Adrenal gland (tissue), 12 donors: ENCODE measurements around the gene MALRD1. TPM values are rescaled to one million over a fixed set of nuclear protein-coding genes. Genes with fewer than 3 reads are reported as not detected.

Experiments used
- DNase-seq, 7 donors: peaks; one replicate each; pipeline ENCODE4 v3.0.0-alpha.2; 2019 to 2020
- H3K27ac ChIP-seq, 5 donors: fragments of 200-600 bp; sonication (generic) in 4 of 5; 1 replicate in 3 of 5; 2 replicates in 2 of 5; pipeline versions ENCODE4 v1.5.1 to v1.8.0; 2016 to 2020; ENCODE audit warnings: mild to moderate bottlenecking in 1 of 5
- H3K27me3 ChIP-seq: fragments of 200-600 bp; 2 replicates; pipeline ENCODE4 v1.8.0; 2021
- H3K36me3 ChIP-seq, 2 donors: fragments of 200-600 bp; replicated peaks in 1 of 2; 1 replicate in 1 of 2; 2 replicates in 1 of 2; pipeline versions ENCODE4 v1.5.1 to v1.8.0; 2018 to 2022
- H3K4me1 ChIP-seq, 2 donors: fragments of 200-600 bp; replicated peaks in 1 of 2; 1 replicate in 1 of 2; 2 replicates in 1 of 2; pipeline versions ENCODE4 v1.5.1 to v1.8.0; 2018 to 2021
- H3K4me3 ChIP-seq, 4 donors: fragments of 200-600 bp; sonication (generic) in 3 of 4; one replicate each; pipeline ENCODE4 v1.5.1; 2016 to 2018
- H3K9me3 ChIP-seq, 3 donors: fragments of 200-600 bp; sonication (generic) in 1 of 3; replicated peaks in 1 of 3; 1 replicate in 2 of 3; 2 replicates in 1 of 3; pipeline versions ENCODE4 v1.5.1 to v1.8.0; 2016 to 2021
- POLR2A ChIP-seq, 2 donors: fragments of 450-650 bp; IDR thresholded peaks; one replicate each; pipeline ENCODE4 v1.6.1; 2017; ENCODE audit warnings: antibody characterized with exemption in 2 of 2, mild to moderate bottlenecking in 2 of 2, moderate library complexity in 1 of 2
- WGBS, 4 donors: extraction: QIAGEN DNeasy Blood & Tissue Kit in 2 of 4; methylation state at CpG; one replicate each; pipeline versions ENCODE4 v1.1.5 to v1.1.7; 2013 to 2017; 5-methylcytosine and 5-hydroxymethylcytosine counted together
- intact Hi-C, 2 donors: fragments of 100-400 bp; cut with DNase I; formaldehyde crosslinking; loops; one replicate each; pipeline versions ENCODE4 v1.14.1 to v1.15.0; 2022 to 2023
- polyA plus RNA-seq, 3 donors: library from polyadenylated mRNA; stranded (reverse); fragments of 200-250 nt in 2 of 3; fragments of 350-450 nt in 1 of 3; fragmentation: Illumina TruSeq in 1 of 3; extraction: RNeasy Lipid Tissue Mini Kit (QIAGEN cat#74804) in 1 of 3; gene quantifications; one replicate each; pipeline ENCODE4 v1.2.3, GENCODE V29; 2013 to 2014
- total RNA-seq, 9 donors: library from RNA; depleted of rRNA in 4 of 9; stranded (reverse); fragments of >200 nt in 4 of 9; fragments of 120-200 nt in 1 of 9; fragmentation: NEBNext Ultra II Directional in 1 of 9; extraction: Animal tissue kit (Norgen Biotek cat#: 25700) in 1 of 9; gene quantifications; one replicate each; pipeline versions ENCODE4 v1.1.0 to v1.2.4, GENCODE V29; 2013 to 2023
- TF ChIP-seq, protein P1 (sequence below), 6 experiments: fragments of 450-650 bp in 4 of 6; fragments of 200-600 bp in 2 of 6; sonication (generic) in 1 of 6; IDR thresholded peaks; 1 replicate in 5 of 6; 2 replicates in 1 of 6; pipeline versions ENCODE4 v1.5.1 to v1.8.0; 2016 to 2021; ENCODE audit warnings: antibody characterized with exemption in 6 of 6, mild to moderate bottlenecking in 2 of 6, moderate library complexity in 1 of 6
- donor health status: healthy with polysubstance abuse.
- donor health status: Bipolar disorder and iron deficiency.
- donor health status: DM: yes; HTN: yes; CAD: no.
- donor health status: DM: no; HTN: no; CAD: no.
- donor health status: DM: no; HTN: no; CAD: no.
- donor health status: DM: yes; HTN: yes; CAD: no.

MALRD1 gene
- total and polyA plus RNA-seq, 12 donors: 0.48 to 6.2 (median 1.9) TPM

DNA sequence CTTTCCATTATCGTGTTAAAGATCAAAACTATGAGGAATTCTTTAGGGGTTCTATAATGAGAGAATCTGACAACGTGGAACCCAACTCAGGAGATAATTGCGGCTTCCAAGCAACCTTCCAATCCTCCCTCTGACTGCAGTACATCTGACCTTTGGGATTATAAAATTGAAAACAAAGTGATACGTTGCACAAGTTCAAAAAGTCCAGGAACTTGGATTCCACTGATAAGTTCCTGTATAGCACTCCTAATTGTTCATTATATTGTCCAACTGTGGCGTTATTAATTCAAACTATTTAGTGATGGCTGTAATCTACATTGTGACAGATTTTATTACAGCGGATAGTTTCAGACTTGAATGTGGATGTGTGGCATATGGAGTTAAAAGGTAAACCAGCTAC is 15.4 kb downstream of the MALRD1 start:
- intact Hi-C loops: no loop called here
- TF ChIP-seq POLR2A (IDR thresholded peaks at IDR 0.05): no peak
- TF ChIP-seq, protein P1, sequence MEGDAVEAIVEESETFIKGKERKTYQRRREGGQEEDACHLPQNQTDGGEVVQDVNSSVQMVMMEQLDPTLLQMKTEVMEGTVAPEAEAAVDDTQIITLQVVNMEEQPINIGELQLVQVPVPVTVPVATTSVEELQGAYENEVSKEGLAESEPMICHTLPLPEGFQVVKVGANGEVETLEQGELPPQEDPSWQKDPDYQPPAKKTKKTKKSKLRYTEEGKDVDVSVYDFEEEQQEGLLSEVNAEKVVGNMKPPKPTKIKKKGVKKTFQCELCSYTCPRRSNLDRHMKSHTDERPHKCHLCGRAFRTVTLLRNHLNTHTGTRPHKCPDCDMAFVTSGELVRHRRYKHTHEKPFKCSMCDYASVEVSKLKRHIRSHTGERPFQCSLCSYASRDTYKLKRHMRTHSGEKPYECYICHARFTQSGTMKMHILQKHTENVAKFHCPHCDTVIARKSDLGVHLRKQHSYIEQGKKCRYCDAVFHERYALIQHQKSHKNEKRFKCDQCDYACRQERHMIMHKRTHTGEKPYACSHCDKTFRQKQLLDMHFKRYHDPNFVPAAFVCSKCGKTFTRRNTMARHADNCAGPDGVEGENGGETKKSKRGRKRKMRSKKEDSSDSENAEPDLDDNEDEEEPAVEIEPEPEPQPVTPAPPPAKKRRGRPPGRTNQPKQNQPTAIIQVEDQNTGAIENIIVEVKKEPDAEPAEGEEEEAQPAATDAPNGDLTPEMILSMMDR (IDR thresholded peaks at IDR 0.05): no peak
- 76 to 80% (median 79%) methylated on average over 6 of the region's 6 CpGs for WGBS, 4 donors
- Histone ChIP-seq H3K4me3 (no peak overlapping the region), H3K27ac (no peak overlapping the region), H3K27me3 (no peaks in the 10 kb centered on the region), H3K9me3 (no peaks in the 10 kb centered on the region), H3K36me3 (no peaks in the 10 kb centered on the region), H3K4me1 (no peaks in the 10 kb centered on the region)
- DNase-seq: no peak

GRCh38 chr10:19071946-19072345 is 23.3 kb downstream of the MALRD1 start:
- Histone ChIP-seq H3K4me1 (no peaks in the 10 kb centered on the region), H3K36me3 (no peaks in the 10 kb centered on the region), H3K27ac (no peak overlapping the region), H3K27me3 (no peaks in the 10 kb centered on the region), H3K4me3 (no peak overlapping the region), H3K9me3 (no peaks in the 10 kb centered on the region)
- 61 to 83% (median 72%) methylated on average over 7 of the region's 7 CpGs for WGBS, 4 donors
- DNase-seq: no peak
- TF ChIP-seq, protein P1 (IDR thresholded peaks at IDR 0.05): no peak
- no peak for TF ChIP-seq POLR2A (IDR thresholded peaks at IDR 0.05)
- intact Hi-C loops: no loop called here

DNA sequence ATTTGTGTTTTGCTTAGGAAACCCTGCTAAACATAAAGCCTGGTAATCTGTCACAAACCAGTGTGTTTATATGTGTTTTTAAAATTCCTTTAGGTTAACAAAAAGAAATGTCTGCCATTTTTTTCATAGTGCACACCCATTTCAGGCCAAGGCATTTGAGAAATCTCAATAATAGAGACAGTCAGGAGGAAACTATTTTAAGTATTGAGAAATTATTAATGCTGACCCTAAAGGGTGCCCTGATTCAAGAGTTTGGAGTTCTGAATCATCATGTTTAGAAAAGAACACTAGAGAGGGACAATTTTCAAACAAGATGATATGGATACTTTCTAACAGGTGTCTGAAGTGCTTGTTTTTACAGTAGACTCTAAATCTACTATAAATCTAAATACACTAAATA is 28.7 kb downstream of the MALRD1 start:
- H3K27me3 ChIP-seq: no peaks in the 10 kb centered on the region
- H3K9me3 ChIP-seq: no peaks in the 10 kb centered on the region
- H3K4me1 ChIP-seq: no peaks in the 10 kb centered on the region
- no peak for TF ChIP-seq POLR2A (IDR thresholded peaks at IDR 0.05)
- H3K4me3 ChIP-seq: no peak overlapping the region
- intact Hi-C loops: no loop called here
- H3K27ac ChIP-seq: no peak overlapping the region
- DNase-seq: no peak
- no peaks in the 10 kb centered on the region for H3K36me3 ChIP-seq

DNA sequence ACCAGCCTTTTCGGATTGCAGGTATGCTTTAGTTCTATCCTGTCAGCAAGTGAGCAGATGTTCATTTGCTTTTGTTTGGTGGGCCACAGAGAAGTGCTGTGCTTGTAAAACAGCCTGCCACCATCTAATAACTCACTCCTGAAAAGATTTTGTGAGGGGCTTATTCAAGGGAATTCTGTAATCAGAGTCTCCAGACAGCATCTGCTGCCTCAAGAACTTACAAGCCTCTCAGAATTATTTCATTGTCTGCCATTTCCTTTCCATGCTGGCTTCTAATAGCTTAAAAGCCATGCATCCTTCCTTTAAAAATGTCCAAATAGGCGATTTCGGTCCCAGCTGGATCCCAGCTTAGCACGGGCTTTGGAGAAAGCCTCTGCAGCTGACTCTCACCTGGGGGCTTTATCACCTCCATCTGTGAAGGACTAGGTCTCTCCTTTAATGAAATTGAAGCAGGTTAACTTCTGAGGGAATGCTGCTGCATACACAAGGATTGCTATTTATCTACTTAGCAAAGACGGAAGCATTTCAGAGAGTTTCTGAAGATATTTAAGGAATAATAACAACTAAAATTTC is 48.0 kb downstream of the MALRD1 start:
- DNase-seq: no peak
- H3K4me3 ChIP-seq: no peak overlapping the region
- intact Hi-C loops: no loop called here
- 63 to 71% (median 66%) methylated on average over 5 of the region's 5 CpGs for WGBS, 4 donors
- TF ChIP-seq, protein P1 (IDR thresholded peaks at IDR 0.05): no peak
- no peak for TF ChIP-seq POLR2A (IDR thresholded peaks at IDR 0.05)
- no peak overlapping the region for H3K27ac ChIP-seq
- no peaks in the 10 kb centered on the region for H3K27me3 ChIP-seq
- no peaks in the 10 kb centered on the region for H3K9me3 ChIP-seq
- H3K36me3 ChIP-seq: no peaks in the 10 kb centered on the region
- H3K4me1 ChIP-seq: no peaks in the 10 kb centered on the region

DNA sequence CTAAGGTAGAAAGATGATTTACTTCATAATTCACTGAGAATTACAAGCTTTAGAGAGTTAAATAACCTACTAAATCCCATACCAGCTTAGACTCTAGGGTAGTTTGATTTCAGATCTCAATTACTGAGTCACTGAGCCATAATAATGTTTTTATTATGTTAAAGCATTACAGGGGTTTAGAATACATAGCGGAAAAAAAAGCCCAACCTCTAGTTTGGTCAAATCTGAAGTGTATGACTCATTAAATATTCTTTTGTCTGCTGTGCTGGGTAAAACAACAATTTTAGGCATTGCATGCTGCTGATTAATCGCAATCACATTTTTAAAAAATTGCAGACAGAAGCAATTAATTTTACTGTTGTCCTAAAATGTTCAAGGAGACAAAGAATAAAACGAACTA is 48.5 kb downstream of the MALRD1 start:
- Histone ChIP-seq H3K27ac (no peak overlapping the region), H3K27me3 (no peaks in the 10 kb centered on the region), H3K4me3 (no peak overlapping the region), H3K36me3 (no peaks in the 10 kb centered on the region), H3K4me1 (no peaks in the 10 kb centered on the region), H3K9me3 (no peaks in the 10 kb centered on the region)
- intact Hi-C loops: no loop called here
- TF ChIP-seq, protein P1 (IDR thresholded peaks at IDR 0.05): no peak
- no peak for TF ChIP-seq POLR2A (IDR thresholded peaks at IDR 0.05)
- no peak for DNase-seq
- WGBS, 4 donors: 62 to 74% (median 67%) methylated on average over 3 of the region's 3 CpGs
